HepG2 (cell line): Measurements from ENCODE around the gene DAB2IP. TPM values are rescaled to one million over a fixed set of nuclear protein-coding genes. Genes with fewer than 3 reads are reported as not detected.

Experiments
- ELF1 ChIP-seq: sonication (generic); formaldehyde crosslinking; IDR thresholded peaks from 2 replicates; pipeline ENCODE4 v1.4.0; 2020; ENCODE audit warnings: missing genetic modification reagents
- GTF3A ChIP-seq: sonication (generic); formaldehyde crosslinking; conservative IDR thresholded peaks from 2 replicates; pipeline ENCODE4 v1.4.0; 2020; ENCODE audit warnings: mild to moderate bottlenecking, missing genetic modification reagents
- KMT2A ChIP-seq: sonication (generic); formaldehyde crosslinking; IDR thresholded peaks from 2 replicates; pipeline ENCODE4 v1.4.0; 2020; ENCODE audit warnings: missing genetic modification reagents
- NFIC ChIP-seq: IDR thresholded peaks from 2 replicates; pipeline ENCODE4 v1.6.1; 2012; ENCODE audit warnings: mild to moderate bottlenecking, low read length, inconsistent platforms
- PHB2 ChIP-seq: fragments of 450-650 bp; IDR thresholded peaks from 2 replicates; pipeline ENCODE4 v1.6.1; 2018; ENCODE audit not compliant: partially characterized antibody
- SATB2 ChIP-seq: sonication (generic); formaldehyde crosslinking; IDR thresholded peaks from 2 replicates; pipeline ENCODE4 v1.5.0; 2020; ENCODE audit warnings: missing genetic modification reagents
- SNRNP70 ChIP-seq: fragments of 200-400 bp; formaldehyde crosslinking; IDR thresholded peaks from 2 replicates; pipeline ENCODE4 v1.6.1; 2017; ENCODE audit warnings: mild to moderate bottlenecking, low read depth, low read length, moderate library complexity
- SPEN ChIP-seq: sonication (generic); formaldehyde crosslinking; IDR thresholded peaks from 2 replicates; pipeline ENCODE4 v1.5.1; 2020; ENCODE audit warnings: low read depth, mild to moderate bottlenecking, missing genetic modification reagents
- SRSF9 ChIP-seq: fragments of 200-400 bp; formaldehyde crosslinking; IDR thresholded peaks from 2 replicates; pipeline ENCODE4 v1.6.1; 2018; ENCODE audit warnings: borderline replicate concordance, mild to moderate bottlenecking, low read depth, low read length; ENCODE audit not compliant: insufficient read depth, poor library complexity, severe bottlenecking
- TOE1 ChIP-seq: sonication (generic); formaldehyde crosslinking; IDR thresholded peaks from 2 replicates; pipeline ENCODE4 v1.4.0; 2020; ENCODE audit warnings: mild to moderate bottlenecking, missing genetic modification reagents
- ZNF143 ChIP-seq: sonication (generic); formaldehyde crosslinking; IDR thresholded peaks from 2 replicates; pipeline ENCODE4 v1.4.0; 2020; ENCODE audit warnings: missing genetic modification reagents
- ZNF589 ChIP-seq: sonication (generic); formaldehyde crosslinking; conservative IDR thresholded peaks from 2 replicates; pipeline ENCODE4 v1.8.0; 2022; ENCODE audit warnings: mild to moderate bottlenecking, moderate library complexity, missing genetic modification reagents
- ZNF773 ChIP-seq: sonication (generic); formaldehyde crosslinking; IDR thresholded peaks from 2 replicates; pipeline ENCODE4 v1.4.0; 2020; ENCODE audit warnings: missing genetic modification reagents, borderline replicate concordance
- polyA plus RNA-seq, 8 experiments: library from polyadenylated mRNA; depleted of rRNA in 3 of 8; stranded (reverse) in 7 of 8; unstranded in 1 of 8; fragments of >200 nt; fragmentation: Illumina TruSeq in 4 of 8; extraction: Trizol in 4 of 8; gene quantifications; 2 replicates each; pipeline versions ENCODE4 v1.2.1 to v1.2.3, GENCODE V29; 2011 to 2016; ENCODE audit warnings: low read depth in 4 of 8, missing spikeins in 1 of 8, mixed read lengths in 1 of 8; ENCODE audit not compliant: insufficient read depth in 1 of 8
- total RNA-seq, 5 experiments: library from RNA; depleted of rRNA; stranded (reverse); fragments of >200 nt; fragmentation: Illumina TruSeq; extraction: Trizol; gene quantifications; 2 replicates each; pipeline ENCODE4 v1.2.3, GENCODE V29; 2016; ENCODE audit warnings: low read depth in 1 of 5
- TF ChIP-seq, protein P1 (sequence below): sonication (generic); formaldehyde crosslinking; IDR thresholded peaks from 2 replicates; pipeline ENCODE4 v1.5.0; 2020; ENCODE audit warnings: missing genetic modification reagents
- TF ChIP-seq, protein P2 (sequence below): sonication (generic); formaldehyde crosslinking; IDR thresholded peaks from 2 replicates; pipeline ENCODE4 v1.4.0; 2020; ENCODE audit warnings: mild to moderate bottlenecking, missing genetic modification reagents
- TF ChIP-seq, protein P3 (sequence below): sonication (generic); formaldehyde crosslinking; IDR thresholded peaks from 2 replicates; pipeline ENCODE4 v1.5.1; 2020; ENCODE audit warnings: mild to moderate bottlenecking, moderate library complexity, missing genetic modification reagents
- TF ChIP-seq, protein P4 (sequence below): sonication (generic); formaldehyde crosslinking; IDR thresholded peaks from 2 replicates; pipeline ENCODE4 v1.8.0; 2022; ENCODE audit warnings: missing genetic modification reagents, mild to moderate bottlenecking, moderate library complexity, borderline replicate concordance
- TF ChIP-seq, protein P5 (sequence below): sonication (generic); formaldehyde crosslinking; IDR thresholded peaks from 2 replicates; pipeline ENCODE4 v1.4.0; 2020; ENCODE audit warnings: missing genetic modification reagents
- TF ChIP-seq, protein P6 (sequence below): sonication (generic); formaldehyde crosslinking; IDR thresholded peaks from 2 replicates; pipeline ENCODE4 v1.4.0; 2020; ENCODE audit warnings: missing genetic modification reagents

Gene DAB2IP
- total and polyA plus RNA-seq, 2 of the 13 experiments (the other 11 are each of a cell fraction or from before 2014, with no cell fraction given) = 25.3 to 37.9 TPM

DNA sequence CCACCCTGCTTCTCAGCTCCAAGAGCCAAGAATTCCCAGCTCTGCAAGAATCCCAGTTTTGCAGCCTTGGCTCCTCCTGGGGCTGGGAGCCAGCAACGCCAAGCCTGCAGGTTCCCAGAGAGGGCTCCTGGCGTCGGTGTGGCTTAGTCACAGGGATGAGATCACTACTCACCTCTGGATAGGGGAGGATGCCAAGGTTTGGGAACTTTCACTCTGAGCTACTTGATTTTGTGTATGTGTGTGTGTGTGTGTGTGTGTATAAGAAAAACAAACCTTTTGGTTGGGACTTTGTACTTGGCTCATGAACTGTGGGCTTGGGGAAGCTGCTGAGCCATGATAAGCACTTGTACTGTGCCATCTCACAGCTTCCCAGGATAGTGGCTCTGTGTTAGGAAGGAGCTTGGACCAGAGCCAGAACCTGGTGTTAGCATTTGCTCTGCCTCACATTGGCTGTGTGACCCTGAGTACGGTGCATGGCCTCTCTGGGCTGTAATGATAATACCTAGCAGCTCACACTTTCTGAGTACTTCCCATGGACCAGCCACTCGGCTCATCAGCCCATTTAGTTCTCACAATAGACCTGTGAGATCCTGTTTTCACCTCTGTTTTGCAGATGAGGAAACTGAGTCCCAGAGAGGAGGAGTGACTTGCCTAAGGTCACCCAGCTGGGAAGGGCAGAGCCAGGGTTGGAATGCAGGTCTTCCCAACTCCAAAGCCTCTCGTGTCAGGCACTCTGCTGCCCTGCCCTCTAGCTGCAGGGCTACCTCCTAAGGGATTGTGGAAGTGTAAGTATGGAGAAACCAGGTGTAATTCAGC lies 41.4 kb upstream of the DAB2IP start (continued):
- TF ChIP-seq, protein P1, sequence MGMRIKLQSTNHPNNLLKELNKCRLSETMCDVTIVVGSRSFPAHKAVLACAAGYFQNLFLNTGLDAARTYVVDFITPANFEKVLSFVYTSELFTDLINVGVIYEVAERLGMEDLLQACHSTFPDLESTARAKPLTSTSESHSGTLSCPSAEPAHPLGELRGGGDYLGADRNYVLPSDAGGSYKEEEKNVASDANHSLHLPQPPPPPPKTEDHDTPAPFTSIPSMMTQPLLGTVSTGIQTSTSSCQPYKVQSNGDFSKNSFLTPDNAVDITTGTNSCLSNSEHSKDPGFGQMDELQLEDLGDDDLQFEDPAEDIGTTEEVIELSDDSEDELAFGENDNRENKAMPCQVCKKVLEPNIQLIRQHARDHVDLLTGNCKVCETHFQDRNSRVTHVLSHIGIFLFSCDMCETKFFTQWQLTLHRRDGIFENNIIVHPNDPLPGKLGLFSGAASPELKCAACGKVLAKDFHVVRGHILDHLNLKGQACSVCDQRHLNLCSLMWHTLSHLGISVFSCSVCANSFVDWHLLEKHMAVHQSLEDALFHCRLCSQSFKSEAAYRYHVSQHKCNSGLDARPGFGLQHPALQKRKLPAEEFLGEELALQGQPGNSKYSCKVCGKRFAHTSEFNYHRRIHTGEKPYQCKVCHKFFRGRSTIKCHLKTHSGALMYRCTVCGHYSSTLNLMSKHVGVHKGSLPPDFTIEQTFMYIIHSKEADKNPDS (CRISPR knock-in tag) = no peak; the same call in 1 of the 2 replicates
- TF ChIP-seq, protein P2, sequence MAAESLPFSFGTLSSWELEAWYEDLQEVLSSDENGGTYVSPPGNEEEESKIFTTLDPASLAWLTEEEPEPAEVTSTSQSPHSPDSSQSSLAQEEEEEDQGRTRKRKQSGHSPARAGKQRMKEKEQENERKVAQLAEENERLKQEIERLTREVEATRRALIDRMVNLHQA (CRISPR knock-in tag) = no peak
- TF ChIP-seq, protein P3, sequence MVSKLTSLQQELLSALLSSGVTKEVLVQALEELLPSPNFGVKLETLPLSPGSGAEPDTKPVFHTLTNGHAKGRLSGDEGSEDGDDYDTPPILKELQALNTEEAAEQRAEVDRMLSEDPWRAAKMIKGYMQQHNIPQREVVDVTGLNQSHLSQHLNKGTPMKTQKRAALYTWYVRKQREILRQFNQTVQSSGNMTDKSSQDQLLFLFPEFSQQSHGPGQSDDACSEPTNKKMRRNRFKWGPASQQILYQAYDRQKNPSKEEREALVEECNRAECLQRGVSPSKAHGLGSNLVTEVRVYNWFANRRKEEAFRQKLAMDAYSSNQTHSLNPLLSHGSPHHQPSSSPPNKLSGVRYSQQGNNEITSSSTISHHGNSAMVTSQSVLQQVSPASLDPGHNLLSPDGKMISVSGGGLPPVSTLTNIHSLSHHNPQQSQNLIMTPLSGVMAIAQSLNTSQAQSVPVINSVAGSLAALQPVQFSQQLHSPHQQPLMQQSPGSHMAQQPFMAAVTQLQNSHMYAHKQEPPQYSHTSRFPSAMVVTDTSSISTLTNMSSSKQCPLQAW (CRISPR knock-in tag) = no peak
- no peak for TF ChIP-seq SRSF9
- TF ChIP-seq, protein P4, sequence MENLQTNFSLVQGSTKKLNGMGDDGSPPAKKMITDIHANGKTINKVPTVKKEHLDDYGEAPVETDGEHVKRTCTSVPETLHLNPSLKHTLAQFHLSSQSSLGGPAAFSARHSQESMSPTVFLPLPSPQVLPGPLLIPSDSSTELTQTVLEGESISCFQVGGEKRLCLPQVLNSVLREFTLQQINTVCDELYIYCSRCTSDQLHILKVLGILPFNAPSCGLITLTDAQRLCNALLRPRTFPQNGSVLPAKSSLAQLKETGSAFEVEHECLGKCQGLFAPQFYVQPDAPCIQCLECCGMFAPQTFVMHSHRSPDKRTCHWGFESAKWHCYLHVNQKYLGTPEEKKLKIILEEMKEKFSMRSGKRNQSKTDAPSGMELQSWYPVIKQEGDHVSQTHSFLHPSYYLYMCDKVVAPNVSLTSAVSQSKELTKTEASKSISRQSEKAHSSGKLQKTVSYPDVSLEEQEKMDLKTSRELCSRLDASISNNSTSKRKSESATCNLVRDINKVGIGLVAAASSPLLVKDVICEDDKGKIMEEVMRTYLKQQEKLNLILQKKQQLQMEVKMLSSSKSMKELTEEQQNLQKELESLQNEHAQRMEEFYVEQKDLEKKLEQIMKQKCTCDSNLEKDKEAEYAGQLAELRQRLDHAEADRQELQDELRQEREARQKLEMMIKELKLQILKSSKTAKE (CRISPR knock-in tag) = no peak
- no peak for TF ChIP-seq SPEN (CRISPR knock-in tag)
- no peak for TF ChIP-seq ZNF589 (CRISPR knock-in tag)
- TF ChIP-seq ZNF143 (CRISPR knock-in tag) = no peak
- no peak for TF ChIP-seq SNRNP70
- TF ChIP-seq TOE1 (CRISPR knock-in tag) = no peak
- TF ChIP-seq SATB2 = no peak
- no peak for TF ChIP-seq ZNF773
- TF ChIP-seq KMT2A (CRISPR knock-in tag) = no peak
- no peak for TF ChIP-seq GTF3A
- TF ChIP-seq ELF1 = no peak
- peak; percentile 60 for TF ChIP-seq NFIC
- no peak for TF ChIP-seq PHB2
- TF ChIP-seq, protein P5, sequence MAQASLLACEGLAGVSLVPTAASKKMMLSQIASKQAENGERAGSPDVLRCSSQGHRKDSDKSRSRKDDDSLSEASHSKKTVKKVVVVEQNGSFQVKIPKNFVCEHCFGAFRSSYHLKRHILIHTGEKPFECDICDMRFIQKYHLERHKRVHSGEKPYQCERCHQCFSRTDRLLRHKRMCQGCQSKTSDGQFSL (CRISPR knock-in tag) = no peak
- TF ChIP-seq, protein P6, sequence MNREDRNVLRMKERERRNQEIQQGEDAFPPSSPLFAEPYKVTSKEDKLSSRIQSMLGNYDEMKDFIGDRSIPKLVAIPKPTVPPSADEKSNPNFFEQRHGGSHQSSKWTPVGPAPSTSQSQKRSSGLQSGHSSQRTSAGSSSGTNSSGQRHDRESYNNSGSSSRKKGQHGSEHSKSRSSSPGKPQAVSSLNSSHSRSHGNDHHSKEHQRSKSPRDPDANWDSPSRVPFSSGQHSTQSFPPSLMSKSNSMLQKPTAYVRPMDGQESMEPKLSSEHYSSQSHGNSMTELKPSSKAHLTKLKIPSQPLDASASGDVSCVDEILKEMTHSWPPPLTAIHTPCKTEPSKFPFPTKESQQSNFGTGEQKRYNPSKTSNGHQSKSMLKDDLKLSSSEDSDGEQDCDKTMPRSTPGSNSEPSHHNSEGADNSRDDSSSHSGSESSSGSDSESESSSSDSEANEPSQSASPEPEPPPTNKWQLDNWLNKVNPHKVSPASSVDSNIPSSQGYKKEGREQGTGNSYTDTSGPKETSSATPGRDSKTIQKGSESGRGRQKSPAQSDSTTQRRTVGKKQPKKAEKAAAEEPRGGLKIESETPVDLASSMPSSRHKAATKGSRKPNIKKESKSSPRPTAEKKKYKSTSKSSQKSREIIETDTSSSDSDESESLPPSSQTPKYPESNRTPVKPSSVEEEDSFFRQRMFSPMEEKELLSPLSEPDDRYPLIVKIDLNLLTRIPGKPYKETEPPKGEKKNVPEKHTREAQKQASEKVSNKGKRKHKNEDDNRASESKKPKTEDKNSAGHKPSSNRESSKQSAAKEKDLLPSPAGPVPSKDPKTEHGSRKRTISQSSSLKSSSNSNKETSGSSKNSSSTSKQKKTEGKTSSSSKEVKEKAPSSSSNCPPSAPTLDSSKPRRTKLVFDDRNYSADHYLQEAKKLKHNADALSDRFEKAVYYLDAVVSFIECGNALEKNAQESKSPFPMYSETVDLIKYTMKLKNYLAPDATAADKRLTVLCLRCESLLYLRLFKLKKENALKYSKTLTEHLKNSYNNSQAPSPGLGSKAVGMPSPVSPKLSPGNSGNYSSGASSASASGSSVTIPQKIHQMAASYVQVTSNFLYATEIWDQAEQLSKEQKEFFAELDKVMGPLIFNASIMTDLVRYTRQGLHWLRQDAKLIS (CRISPR knock-in tag) = no peak
